Hepatocyte (in vitro differentiated cells): ENCODE measurements around the gene GARIN5B. TPM values are rescaled to one million over a fixed set of nuclear protein-coding genes. Genes with fewer than 3 reads are reported as not detected.

ENCODE experiments used
- DNase-seq: peaks from one replicate; pipeline ENCODE4 v3.0.0-alpha.2; 2016; ENCODE audit warnings: low spot score
- H2AFZ ChIP-seq: fragments of 200-600 bp; sonication (generic); 2 replicates; pipeline ENCODE4 v1.6.0; 2016; ENCODE audit warnings: antibody characterized with exemption, mild to moderate bottlenecking
- H3K27ac ChIP-seq: fragments of 200-600 bp; sonication (generic); 2 replicates; pipeline ENCODE4 v1.5.1; 2016; ENCODE audit warnings: mild to moderate bottlenecking
- H3K27me3 ChIP-seq: fragments of 200-600 bp; sonication (generic); 2 replicates; pipeline ENCODE4 v1.6.1; 2016
- H3K36me3 ChIP-seq: fragments of 200-600 bp; sonication (generic); replicated peaks from 2 replicates; pipeline ENCODE4 v1.5.1; 2016; ENCODE audit warnings: low read depth; ENCODE audit not compliant: insufficient read depth
- H3K4me1 ChIP-seq: fragments of 200-600 bp; sonication (generic); 2 replicates; pipeline ENCODE4 v1.5.1; 2016; ENCODE audit warnings: mild to moderate bottlenecking, moderate library complexity; ENCODE audit not compliant: insufficient read depth
- H3K4me2 ChIP-seq: fragments of 200-600 bp; sonication (generic); 2 replicates; pipeline ENCODE4 v1.6.0; 2016
- H3K4me3 ChIP-seq: fragments of 200-600 bp; sonication (generic); 2 replicates; pipeline ENCODE4 v1.5.1; 2016; ENCODE audit warnings: mild to moderate bottlenecking
- H3K79me2 ChIP-seq: fragments of 200-600 bp; sonication (generic); 2 replicates; pipeline ENCODE4 v1.6.0; 2017; ENCODE audit warnings: mild to moderate bottlenecking
- H3K9me2 ChIP-seq: fragments of 200-600 bp; sonication (generic); replicated peaks from 2 replicates; pipeline ENCODE4 v1.6.0; 2017; ENCODE audit warnings: mild to moderate bottlenecking; ENCODE audit not compliant: insufficient read depth
- H3K9me3 ChIP-seq: fragments of 200-600 bp; sonication (generic); 2 replicates; pipeline ENCODE4 v1.5.1; 2016; ENCODE audit warnings: low read depth, mild to moderate bottlenecking
- H4K20me1 ChIP-seq: fragments of 200-600 bp; sonication (generic); 2 replicates; pipeline ENCODE4 v1.6.0; 2016; ENCODE audit warnings: mild to moderate bottlenecking; ENCODE audit not compliant: insufficient read depth, poor library complexity, severe bottlenecking
- EZH2 ChIP-seq: fragments of 200-600 bp; sonication (generic); IDR thresholded peaks from 2 replicates; pipeline ENCODE4 v1.6.1; 2016; ENCODE audit warnings: antibody characterized with exemption, mild to moderate bottlenecking, borderline replicate concordance
- EZH2phosphoT487 ChIP-seq: fragments of 200-600 bp; sonication (generic); IDR thresholded peaks from one replicate; pipeline ENCODE4 v1.6.1; 2018; ENCODE audit warnings: antibody characterized with exemption, mild to moderate bottlenecking, low read depth, moderate library complexity; ENCODE audit not compliant: unreplicated experiment, severe bottlenecking
- WGBS: methylation state at CpG from one replicate; pipeline ENCODE4 v1.1.6; 2016; ENCODE audit warnings: low lambda C conversion rate; ENCODE audit errors: missing lambda C conversion rate; 5-methylcytosine and 5-hydroxymethylcytosine counted together
- polyA plus RNA-seq: library from polyadenylated mRNA; unstranded; fragments of >200 nt; fragmentation: Nextera tagmentation; extraction: Ambion mirVana; gene quantifications from 2 replicates; pipeline ENCODE4 v1.2.1, GENCODE V29; 2016
- total RNA-seq: library from RNA; depleted of rRNA; stranded (reverse); fragments of >200 nt; gene quantifications from 2 replicates; pipeline ENCODE4 v1.2.3, GENCODE V29; 2014
- TF ChIP-seq, protein P1 (sequence below): fragments of 200-600 bp; sonication (generic); IDR thresholded peaks from 2 replicates; pipeline ENCODE4 v1.5.1; 2016; ENCODE audit warnings: antibody characterized with exemption, mild to moderate bottlenecking; ENCODE audit not compliant: poor library complexity

Gene GARIN5B
- total and polyA plus RNA-seq, 2 experiments from 2014 or later: 0.18 TPM; not detected in 1

DNA sequence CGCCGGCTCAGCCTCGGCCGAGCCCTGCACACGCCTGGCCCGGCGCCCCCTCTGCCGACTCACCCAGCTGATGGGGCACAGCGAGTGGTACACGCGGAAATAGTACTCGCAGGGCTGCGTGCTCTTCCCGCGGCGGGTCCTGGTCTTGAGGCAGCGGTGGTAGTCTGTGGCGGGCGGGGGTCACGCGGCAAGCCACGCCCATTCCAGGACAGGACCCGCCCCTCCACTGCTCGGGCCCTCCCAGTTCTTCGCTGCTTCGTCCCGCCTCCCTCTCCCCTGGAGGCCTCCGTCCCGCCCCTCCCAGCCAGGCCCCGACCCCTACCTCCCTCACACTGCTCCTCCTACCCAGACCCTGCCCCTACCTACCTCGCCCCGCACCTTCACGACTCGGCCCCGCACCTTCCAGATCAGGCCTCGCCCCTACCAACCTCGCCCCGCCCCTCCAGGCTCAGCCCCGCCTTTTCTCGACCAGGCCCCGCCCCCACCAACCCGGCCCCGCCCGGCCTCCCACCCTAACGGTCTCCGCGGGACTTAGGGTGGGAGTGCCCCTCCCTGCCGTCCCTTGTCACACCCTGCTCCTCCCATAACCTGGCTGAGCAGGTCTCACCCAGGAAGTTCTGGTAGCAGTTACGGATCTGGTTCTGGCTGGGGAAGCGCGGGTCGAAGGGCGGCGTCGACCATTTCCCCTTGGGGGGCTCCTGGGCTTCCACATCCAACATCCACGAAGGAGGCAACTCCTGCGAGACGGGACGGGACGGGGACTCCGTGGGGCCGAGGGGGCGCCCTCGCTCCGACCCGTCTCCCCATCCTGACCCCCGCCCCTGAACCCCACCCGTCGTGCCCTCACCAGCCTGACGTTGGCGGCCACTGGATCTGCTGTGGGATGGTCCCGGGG, 9.0 kb downstream of the GARIN5B start:
- Histone ChIP-seq H3K27ac (no peak overlapping the region), H3K4me1 (peaks cover 14% of the 10 kb centered on the region), H3K4me2 (peak overlapping the region; percentile 97), H2AFZ (peak overlapping the region; percentile 46), H3K9me3 (no peaks in the 10 kb centered on the region), H3K9me2 (no peaks in the 10 kb centered on the region), H3K4me3 (peak overlapping the region; percentile 33), H3K79me2 (no peaks in the 10 kb centered on the region), H3K36me3 (no peaks in the 10 kb centered on the region), H4K20me1 (no peaks in the 10 kb centered on the region), H3K27me3 (peaks cover 54% of the 10 kb centered on the region)
- 4% methylated on average over 42 of the region's 72 CpGs for WGBS
- DNase-seq: peak; percentile 84
- TF ChIP-seq, protein P1, sequence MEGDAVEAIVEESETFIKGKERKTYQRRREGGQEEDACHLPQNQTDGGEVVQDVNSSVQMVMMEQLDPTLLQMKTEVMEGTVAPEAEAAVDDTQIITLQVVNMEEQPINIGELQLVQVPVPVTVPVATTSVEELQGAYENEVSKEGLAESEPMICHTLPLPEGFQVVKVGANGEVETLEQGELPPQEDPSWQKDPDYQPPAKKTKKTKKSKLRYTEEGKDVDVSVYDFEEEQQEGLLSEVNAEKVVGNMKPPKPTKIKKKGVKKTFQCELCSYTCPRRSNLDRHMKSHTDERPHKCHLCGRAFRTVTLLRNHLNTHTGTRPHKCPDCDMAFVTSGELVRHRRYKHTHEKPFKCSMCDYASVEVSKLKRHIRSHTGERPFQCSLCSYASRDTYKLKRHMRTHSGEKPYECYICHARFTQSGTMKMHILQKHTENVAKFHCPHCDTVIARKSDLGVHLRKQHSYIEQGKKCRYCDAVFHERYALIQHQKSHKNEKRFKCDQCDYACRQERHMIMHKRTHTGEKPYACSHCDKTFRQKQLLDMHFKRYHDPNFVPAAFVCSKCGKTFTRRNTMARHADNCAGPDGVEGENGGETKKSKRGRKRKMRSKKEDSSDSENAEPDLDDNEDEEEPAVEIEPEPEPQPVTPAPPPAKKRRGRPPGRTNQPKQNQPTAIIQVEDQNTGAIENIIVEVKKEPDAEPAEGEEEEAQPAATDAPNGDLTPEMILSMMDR: no peak
- TF ChIP-seq EZH2 (no peak), EZH2phosphoT487 (no peak)

DNA sequence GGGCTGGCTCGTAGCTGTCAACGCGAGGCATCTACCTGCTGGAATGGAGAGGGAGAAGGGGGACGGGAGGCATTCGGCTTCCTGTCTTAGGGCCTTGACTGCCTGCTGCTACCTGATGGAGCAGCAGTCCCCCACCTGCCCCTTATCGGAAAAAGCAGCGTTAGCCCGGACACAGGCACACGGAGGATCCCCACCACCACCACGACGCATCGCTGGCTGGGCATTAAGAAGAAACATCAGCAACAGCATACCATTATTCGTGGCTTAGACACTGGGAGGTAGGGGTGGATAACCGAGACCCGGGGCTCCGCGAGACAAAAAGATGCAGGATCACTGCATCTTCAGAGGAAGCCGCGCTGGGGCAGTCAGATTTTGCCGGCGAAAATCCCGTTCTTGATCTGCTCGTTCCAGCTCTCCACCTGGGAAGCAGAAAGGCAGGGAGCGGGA, 9.7 kb downstream of the GARIN5B start:
- H3K36me3 ChIP-seq: no peaks in the 10 kb centered on the region
- no peaks in the 10 kb centered on the region for H4K20me1 ChIP-seq
- H3K9me2 ChIP-seq: no peaks in the 10 kb centered on the region
- peaks cover 54% of the 10 kb centered on the region for H3K27me3 ChIP-seq
- H3K4me1 ChIP-seq: peaks cover 14% of the 10 kb centered on the region
- H2AFZ ChIP-seq: peak overlapping the region; percentile 46
- no peaks in the 10 kb centered on the region for H3K79me2 ChIP-seq
- WGBS: 13% methylated on average over 24 of the region's 24 CpGs
- DNase-seq: no peak
- no peaks in the 10 kb centered on the region for H3K9me3 ChIP-seq
- TF ChIP-seq EZH2phosphoT487 (no peak), EZH2 (no peak)
- TF ChIP-seq, protein P1: no peak
- H3K4me3 ChIP-seq: no peak overlapping the region
- no peak overlapping the region for H3K27ac ChIP-seq
- peak overlapping the region; percentile 97 for H3K4me2 ChIP-seq

DNA sequence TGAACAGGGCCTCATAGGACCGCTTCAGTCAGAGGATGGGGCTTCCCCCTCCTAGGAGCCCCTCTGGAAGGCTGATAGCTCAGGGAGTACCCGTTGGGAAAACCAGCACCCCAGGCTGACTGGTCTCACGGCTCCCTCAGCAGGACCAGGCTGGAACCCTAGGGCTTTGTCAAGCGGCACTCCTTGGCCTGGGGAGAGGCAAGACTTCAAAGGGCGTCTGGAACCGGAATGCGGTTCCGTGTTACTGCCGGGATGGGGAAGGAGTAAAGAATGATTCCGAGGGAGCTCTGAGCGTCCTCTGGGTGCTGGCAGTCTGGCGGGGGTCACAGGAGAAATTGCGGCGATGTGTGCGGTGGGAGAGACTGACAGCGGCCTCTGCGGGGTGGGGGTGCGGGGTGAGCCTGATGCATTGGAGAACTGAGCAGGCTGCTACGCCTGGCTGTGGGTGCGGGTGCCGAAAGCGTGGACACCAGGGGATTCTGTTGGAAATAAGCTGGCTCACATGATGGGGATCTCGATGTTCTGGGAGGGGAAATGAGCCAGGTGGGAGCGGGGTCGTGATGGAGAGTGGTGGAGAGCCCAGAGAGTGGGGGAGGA, 10.4 kb downstream of the GARIN5B start:
- no peaks in the 10 kb centered on the region for H3K9me3 ChIP-seq
- H3K4me3 ChIP-seq: no peak overlapping the region
- no peaks in the 10 kb centered on the region for H3K36me3 ChIP-seq
- peaks cover 54% of the 10 kb centered on the region for H3K27me3 ChIP-seq
- no peaks in the 10 kb centered on the region for H3K9me2 ChIP-seq
- H3K4me2 ChIP-seq: no peak overlapping the region
- peaks cover 14% of the 10 kb centered on the region for H3K4me1 ChIP-seq
- H3K27ac ChIP-seq: no peak overlapping the region
- no peaks in the 10 kb centered on the region for H4K20me1 ChIP-seq
- TF ChIP-seq EZH2phosphoT487 (no peak), EZH2 (no peak)
- TF ChIP-seq, protein P1: no peak
- H3K79me2 ChIP-seq: no peaks in the 10 kb centered on the region
- H2AFZ ChIP-seq: no peak overlapping the region
- DNase-seq: no peak
- 80% methylated on average over 25 of the region's 25 CpGs for WGBS
